Activated T-cell treated with anti-CD3 and anti-CD28 coated beads, Interleukin-2, amount 50 U/mL, for 24 hours (primary cell): Measurements from ENCODE around the gene CFAP97D1.

Experiments used
- DNase-seq: peaks from one replicate; pipeline ENCODE4 v3.0.0-alpha.2; 2020
- H3K27ac Mint-ChIP-seq: 2 replicates; pipeline ENCODE4 v1.8.0; 2020; ENCODE audit warnings: mild to moderate bottlenecking, mixed read lengths
- H3K27me3 Mint-ChIP-seq: 2 replicates; pipeline ENCODE4 v1.8.0; 2020; ENCODE audit warnings: mixed read lengths
- H3K36me3 Mint-ChIP-seq: 2 replicates; pipeline ENCODE4 v1.8.0; 2020; ENCODE audit warnings: low read depth, mixed read lengths
- H3K4me1 Mint-ChIP-seq: 2 replicates; pipeline ENCODE4 v1.8.0; 2020; ENCODE audit warnings: low read depth, mixed read lengths
- H3K4me3 Mint-ChIP-seq: 2 replicates; pipeline ENCODE4 v1.8.0; 2020; ENCODE audit warnings: mild to moderate bottlenecking, moderate library complexity, mixed read lengths
- H3K9me3 Mint-ChIP-seq: 2 replicates; pipeline ENCODE4 v1.8.0; 2020; ENCODE audit warnings: mixed read lengths

The CFAP97D1 gene

DNA sequence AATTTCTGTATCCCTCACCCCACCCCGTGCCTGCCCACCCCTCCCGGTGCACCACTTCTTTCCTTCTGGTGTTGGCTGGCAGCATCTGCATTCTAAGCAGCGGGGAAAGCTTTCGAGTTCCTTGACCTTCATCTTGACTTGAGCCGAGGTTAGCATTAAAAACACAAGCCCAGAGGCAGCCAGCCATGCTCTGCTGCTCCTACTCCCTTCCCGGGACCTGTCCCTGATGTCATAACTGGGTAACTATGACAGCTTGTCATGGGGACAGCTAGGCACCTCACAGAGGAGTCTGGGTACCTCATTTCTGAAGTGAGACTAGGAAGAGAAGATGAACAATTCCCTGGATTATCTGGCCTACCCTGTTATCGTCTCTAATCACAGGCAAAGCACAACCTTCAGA is at the start of gene CFAP97D1:
TSS of gene CFAP97D1 (plus strand) at position 301 of the 400 bp plus-strand sequence. CDS start at position 329, 28 bp downstream.
- Mint-ChIP-seq H3K4me1 (peaks cover 14% of the 10 kb centered on the region), H3K9me3 (no peaks in the 10 kb centered on the region), H3K27ac (no peak within 1 kb of the TSS), H3K36me3 (peaks cover 5% of the 10 kb centered on the region), H3K4me3 (peak within 1 kb of the TSS; percentile 76), H3K27me3 (peaks cover 42% of the 10 kb centered on the region)
- DNase-seq = no peak

GRCh38 chr17:43732958-43733357 is 47.3 kb upstream of the CFAP97D1 start:
- no peaks in the 10 kb centered on the region for H3K36me3 Mint-ChIP-seq
- no peak overlapping the region for H3K27ac Mint-ChIP-seq
- H3K9me3 Mint-ChIP-seq = peaks cover 2% of the 10 kb centered on the region
- no peak overlapping the region for H3K4me3 Mint-ChIP-seq
- H3K4me1 Mint-ChIP-seq = no peaks in the 10 kb centered on the region
- DNase-seq = no peak
- H3K27me3 Mint-ChIP-seq = peaks cover 5% of the 10 kb centered on the region

DNA sequence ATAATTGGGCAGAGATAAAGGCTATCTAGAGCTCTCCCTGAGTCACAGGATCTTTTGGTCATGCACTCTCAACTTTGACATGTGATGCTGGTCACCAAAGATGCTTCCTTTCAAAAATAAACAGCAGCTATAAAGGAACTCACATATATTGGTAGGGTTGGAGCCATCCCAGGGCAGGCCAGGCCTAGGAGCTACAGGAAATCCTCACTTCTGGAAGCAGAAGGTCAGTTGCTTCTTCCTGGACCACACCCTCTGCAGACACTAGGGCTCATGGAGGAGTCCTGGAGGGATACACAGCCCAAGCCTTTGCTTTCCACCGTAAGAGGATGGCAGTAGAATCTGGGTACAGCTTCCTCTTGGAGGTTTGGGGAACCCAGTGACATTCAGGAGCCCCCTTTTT is 46.3 kb upstream of the CFAP97D1 start:
- Mint-ChIP-seq H3K27ac (no peak overlapping the region), H3K27me3 (peaks cover 5% of the 10 kb centered on the region), H3K36me3 (no peaks in the 10 kb centered on the region), H3K4me1 (no peaks in the 10 kb centered on the region), H3K4me3 (no peak overlapping the region), H3K9me3 (peaks cover 2% of the 10 kb centered on the region)
- no peak for DNase-seq

DNA sequence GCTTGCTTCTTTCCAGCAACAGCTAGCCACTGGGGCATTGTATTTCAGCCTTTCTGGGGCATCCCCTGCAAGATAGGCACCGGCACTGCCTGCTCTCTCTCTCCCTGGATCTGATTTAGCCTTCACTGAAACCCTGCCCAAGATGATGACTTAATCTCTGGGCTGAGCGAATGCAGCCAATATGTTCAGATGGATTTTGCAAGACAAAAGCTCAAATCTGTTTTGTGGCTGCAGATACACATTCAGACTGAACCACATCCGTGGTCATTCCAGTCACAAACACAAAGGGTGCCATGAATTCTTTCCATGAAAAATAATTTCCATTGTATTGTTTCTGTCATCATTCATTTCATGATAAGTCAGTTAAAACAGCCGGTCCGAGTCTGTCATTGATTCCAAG is 45.9 kb upstream of the CFAP97D1 start:
- Mint-ChIP-seq H3K27ac (no peak overlapping the region), H3K27me3 (peaks cover 5% of the 10 kb centered on the region), H3K9me3 (peaks cover 2% of the 10 kb centered on the region), H3K36me3 (no peaks in the 10 kb centered on the region), H3K4me1 (no peaks in the 10 kb centered on the region), H3K4me3 (no peak overlapping the region)
- no peak for DNase-seq

DNA sequence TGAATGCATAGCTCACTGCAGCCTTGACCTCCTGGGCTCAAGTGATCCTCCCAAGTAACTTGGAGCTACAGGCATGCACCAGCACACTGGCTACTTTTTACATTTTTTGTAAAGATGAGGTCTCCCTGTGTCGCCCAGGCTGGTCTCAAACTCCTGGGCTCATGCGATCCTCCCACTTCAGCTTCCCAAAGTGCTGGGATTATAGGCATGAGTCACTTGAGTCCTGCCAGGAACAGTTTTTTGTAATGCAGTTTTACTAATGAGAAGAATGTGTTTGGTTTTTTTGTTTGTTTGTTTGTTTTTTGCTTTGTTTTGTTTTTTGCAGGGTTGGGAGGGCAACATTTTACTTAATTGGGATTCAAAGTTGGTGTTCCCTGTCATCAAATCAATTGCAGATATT is 43.8 kb upstream of the CFAP97D1 start:
- Mint-ChIP-seq H3K36me3 (no peaks in the 10 kb centered on the region), H3K27me3 (peaks cover 9% of the 10 kb centered on the region), H3K4me1 (no peaks in the 10 kb centered on the region), H3K9me3 (peaks cover 2% of the 10 kb centered on the region), H3K4me3 (no peak overlapping the region), H3K27ac (no peak overlapping the region)
- no peak for DNase-seq

DNA sequence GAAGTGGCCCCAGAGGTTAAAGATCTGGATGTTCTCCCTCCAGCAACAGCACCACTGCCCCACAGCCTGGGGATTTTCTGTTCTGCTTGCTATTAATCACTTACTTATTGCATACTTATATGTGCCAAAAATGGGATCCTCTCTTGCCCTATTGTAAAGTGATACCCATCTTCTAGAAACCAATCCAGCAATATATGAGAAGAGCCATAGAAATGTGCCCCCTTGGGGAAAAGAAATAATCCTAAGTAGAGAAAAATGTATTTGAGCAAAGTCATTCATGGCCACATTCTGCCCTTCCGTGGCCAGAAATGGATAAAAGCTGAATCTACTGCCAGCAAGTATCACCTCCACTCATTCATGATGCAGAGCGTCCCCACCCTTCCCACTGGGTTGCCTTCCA is 42.5 kb upstream of the CFAP97D1 start:
- H3K9me3 Mint-ChIP-seq = peaks cover 2% of the 10 kb centered on the region
- DNase-seq = no peak
- H3K27ac Mint-ChIP-seq = no peak overlapping the region
- peaks cover 15% of the 10 kb centered on the region for H3K27me3 Mint-ChIP-seq
- H3K4me1 Mint-ChIP-seq = no peaks in the 10 kb centered on the region
- H3K4me3 Mint-ChIP-seq = no peak overlapping the region
- no peaks in the 10 kb centered on the region for H3K36me3 Mint-ChIP-seq

- Mint-ChIP-seq H3K4me1 (no peaks in the 10 kb centered on the region), H3K27me3 (peaks cover 39% of the 10 kb centered on the region), H3K27ac (no peak overlapping the region), H3K36me3 (no peaks in the 10 kb centered on the region), H3K4me3 (no peak overlapping the region), H3K9me3 (no peaks in the 10 kb centered on the region)
- DNase-seq = no peak
Measured at GRCh38 chr17:43740541-43740940, 39.7 kb upstream of the CFAP97D1 start.

- no peaks in the 10 kb centered on the region for H3K36me3 Mint-ChIP-seq
- H3K4me3 Mint-ChIP-seq = no peak overlapping the region
- no peak overlapping the region for H3K27ac Mint-ChIP-seq
- H3K27me3 Mint-ChIP-seq = peaks cover 48% of the 10 kb centered on the region
- H3K9me3 Mint-ChIP-seq = no peaks in the 10 kb centered on the region
- no peak for DNase-seq
- no peaks in the 10 kb centered on the region for H3K4me1 Mint-ChIP-seq
Measured at GRCh38 chr17:43741636-43742035, 38.6 kb upstream of the CFAP97D1 start.

- DNase-seq = no peak
- peaks cover 61% of the 10 kb centered on the region for H3K27me3 Mint-ChIP-seq
- no peaks in the 10 kb centered on the region for H3K4me1 Mint-ChIP-seq
- H3K9me3 Mint-ChIP-seq = no peaks in the 10 kb centered on the region
- H3K4me3 Mint-ChIP-seq = no peak overlapping the region
- H3K27ac Mint-ChIP-seq = no peak overlapping the region
- H3K36me3 Mint-ChIP-seq = no peaks in the 10 kb centered on the region
Measured at GRCh38 chr17:43745541-43745940, 34.7 kb upstream of the CFAP97D1 start.

DNA sequence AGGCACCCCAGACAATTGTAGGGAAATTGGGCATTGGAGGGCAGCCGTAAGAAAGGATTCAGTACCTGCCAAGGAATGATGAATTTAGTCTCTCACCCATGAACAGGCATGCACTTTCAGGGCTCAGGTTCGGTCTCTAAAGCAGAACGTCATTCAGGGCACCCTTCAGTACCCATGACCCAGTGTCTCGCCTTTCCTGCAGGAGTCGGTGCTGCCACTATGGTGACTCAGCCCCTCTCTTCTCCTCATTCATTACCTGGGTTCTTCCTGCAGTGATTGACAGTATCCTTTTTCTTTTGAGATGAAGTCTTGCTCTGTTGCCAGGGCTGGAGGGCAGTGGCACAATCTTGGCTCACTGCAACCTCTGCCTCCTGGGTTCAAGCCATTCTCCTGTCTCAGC is 30.1 kb upstream of the CFAP97D1 start:
- peaks cover 61% of the 10 kb centered on the region for H3K27me3 Mint-ChIP-seq
- no peaks in the 10 kb centered on the region for H3K4me1 Mint-ChIP-seq
- no peaks in the 10 kb centered on the region for H3K36me3 Mint-ChIP-seq
- no peak overlapping the region for H3K4me3 Mint-ChIP-seq
- H3K27ac Mint-ChIP-seq = no peak overlapping the region
- DNase-seq = no peak
- no peaks in the 10 kb centered on the region for H3K9me3 Mint-ChIP-seq

- Mint-ChIP-seq H3K27ac (no peak overlapping the region), H3K9me3 (no peaks in the 10 kb centered on the region), H3K4me3 (no peak overlapping the region), H3K36me3 (no peaks in the 10 kb centered on the region), H3K4me1 (peaks cover 3% of the 10 kb centered on the region), H3K27me3 (peaks cover 70% of the 10 kb centered on the region)
- DNase-seq = no peak
Measured at GRCh38 chr17:43753493-43754129, 26.6 kb upstream of the CFAP97D1 start.

DNA sequence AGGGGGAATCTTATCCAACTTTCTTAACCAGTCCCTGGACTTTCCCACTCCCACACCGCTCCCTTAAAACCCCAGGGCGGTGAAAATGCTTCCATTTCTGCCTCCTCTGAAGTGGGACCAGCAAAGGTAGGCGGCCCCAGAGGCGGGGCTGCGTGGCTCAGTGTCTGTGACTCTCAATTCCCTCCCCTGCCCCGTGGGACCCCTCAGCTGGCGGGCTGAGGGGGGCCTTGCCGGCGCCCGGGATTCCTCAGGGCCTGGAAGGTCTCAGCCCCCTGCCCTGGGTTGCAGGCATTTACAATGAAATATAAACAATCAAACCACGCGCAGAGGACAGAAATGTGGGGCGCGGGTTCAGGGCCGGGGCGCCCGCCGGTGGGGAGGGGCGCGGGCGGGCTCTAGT is 25.3 kb upstream of the CFAP97D1 start:
- Mint-ChIP-seq H3K36me3 (no peaks in the 10 kb centered on the region), H3K27ac (no peak overlapping the region), H3K4me3 (no peak overlapping the region), H3K27me3 (peaks cover 65% of the 10 kb centered on the region), H3K9me3 (no peaks in the 10 kb centered on the region), H3K4me1 (peaks cover 3% of the 10 kb centered on the region)
- no peak for DNase-seq

DNA sequence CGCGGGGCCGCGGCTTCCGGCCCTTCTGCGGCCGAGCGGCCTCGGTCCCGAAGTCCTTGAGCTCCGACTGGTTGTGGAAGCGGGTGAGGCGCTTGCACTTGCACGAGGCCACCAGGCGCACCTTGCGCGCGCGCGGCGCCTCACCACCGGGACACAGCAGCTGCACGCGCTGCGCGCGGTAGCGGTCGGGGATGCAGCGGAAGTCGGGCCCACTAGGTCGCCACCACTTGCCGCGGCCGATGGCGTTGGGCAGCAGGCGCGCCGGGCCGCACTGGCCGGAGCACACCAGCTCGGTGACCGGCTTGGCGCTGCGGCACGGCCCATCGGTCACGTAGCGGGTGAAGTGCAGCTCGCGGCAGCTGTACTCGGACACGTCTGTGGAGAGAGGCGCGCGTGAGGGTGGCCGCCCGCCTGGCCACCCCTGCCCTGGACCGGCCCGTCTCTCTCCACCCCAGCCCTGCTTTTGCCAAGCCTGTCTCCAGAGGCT is 24.8 kb upstream of the CFAP97D1 start:
- Mint-ChIP-seq H3K27ac (no peak overlapping the region), H3K9me3 (no peaks in the 10 kb centered on the region), H3K4me1 (peaks cover 3% of the 10 kb centered on the region), H3K36me3 (no peaks in the 10 kb centered on the region), H3K4me3 (no peak overlapping the region), H3K27me3 (peaks cover 60% of the 10 kb centered on the region)
- no peak for DNase-seq

DNA sequence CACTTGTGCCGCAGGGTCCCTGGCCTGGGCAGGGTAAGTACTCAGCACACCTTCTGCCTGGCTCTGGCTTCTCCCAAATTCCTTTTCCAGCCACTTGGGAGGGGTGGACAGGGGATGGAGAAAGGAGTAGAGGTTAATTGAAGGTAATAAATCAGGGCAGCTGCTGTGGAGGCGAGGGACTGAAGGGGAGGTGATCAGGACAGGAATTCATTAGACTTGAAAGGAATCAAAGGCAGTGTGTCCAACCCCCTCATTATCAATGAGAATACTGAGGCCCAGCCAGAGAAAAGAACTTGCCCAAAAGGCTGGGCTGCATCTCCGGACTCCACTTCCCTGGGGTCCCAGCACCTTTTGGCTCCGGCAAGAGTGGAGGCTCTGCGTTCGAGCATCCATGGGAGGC is 24.0 kb upstream of the CFAP97D1 start:
- Mint-ChIP-seq H3K36me3 (no peaks in the 10 kb centered on the region), H3K4me3 (no peak overlapping the region), H3K27ac (no peak overlapping the region), H3K27me3 (peaks cover 53% of the 10 kb centered on the region), H3K4me1 (peaks cover 3% of the 10 kb centered on the region), H3K9me3 (no peaks in the 10 kb centered on the region)
- no peak for DNase-seq

- DNase-seq = no peak
- Mint-ChIP-seq H3K36me3 (no peaks in the 10 kb centered on the region), H3K4me1 (peaks cover 3% of the 10 kb centered on the region), H3K27ac (no peak overlapping the region), H3K9me3 (no peaks in the 10 kb centered on the region), H3K27me3 (peaks cover 51% of the 10 kb centered on the region), H3K4me3 (no peak overlapping the region)
Measured at GRCh38 chr17:43757171-43757660, 23.0 kb upstream of the CFAP97D1 start.

- no peak for DNase-seq
- Mint-ChIP-seq H3K27ac (no peak overlapping the region), H3K4me3 (no peak overlapping the region), H3K27me3 (peaks cover 44% of the 10 kb centered on the region), H3K36me3 (no peaks in the 10 kb centered on the region), H3K4me1 (peaks cover 3% of the 10 kb centered on the region), H3K9me3 (no peaks in the 10 kb centered on the region)
Measured at GRCh38 chr17:43758086-43758485, 22.1 kb upstream of the CFAP97D1 start.
